Measurements from ENCODE around the gene ADAR. TPM values are rescaled to one million over a fixed set of nuclear protein-coding genes. Genes with fewer than 3 reads are reported as not detected.
A peak's percentile ranks its signal among the peaks of the same experiment; 100 is the strongest.

ADAR gene
- total and polyA plus RNA-seq, 2 of the 4 experiments (the other 2 are of a cell fraction) = 70.9 to 131 TPM

GRCh38 chr1:154584267-154584994 is 23.6 kb downstream of the ADAR start (continued):
- no peak for TF ChIP-seq CTCF (conservative IDR thresholded peaks at IDR 0.05; ENCODE audit: low read depth, low read length)

GRCh38 chr1:154583773-154584172 is 24.2 kb downstream of the ADAR start:
- ChIA-PET POLR2A (ENCODE audit: unreplicated experiment) (no interaction called here), CTCF (interaction anchor here (0.6 kb wide), 1 partner anchor 219 kb away, joined by 3 read pairs; no protein-coding TSS in a partner anchor)
- no peak overlapping the region for H3K4me2 ChIP-seq (ENCODE audit: low read depth, low read length)
- DNase-seq (peak; percentile 58), ATAC-seq (ENCODE audit: low read depth) (peak; percentile 67)
- H4K5ac ChIP-seq (ENCODE audit: low read depth, low read length) = no peak overlapping the region
- no peak overlapping the region for H4K8ac ChIP-seq (ENCODE audit: low read depth in 2 of 2, low read length in 2 of 2)
- no peak overlapping the region for H2AFZ ChIP-seq (replicated peaks; ENCODE audit: low read length, poor library complexity)
- H2AK9ac ChIP-seq (replicated peaks; ENCODE audit: low read depth, low read length, poor library complexity) = no peak overlapping the region
- no peak overlapping the region for H2BK5ac ChIP-seq (ENCODE audit: low read depth, low read length, poor library complexity, severe bottlenecking)
- intact Hi-C loops (cut with micrococcal nuclease) = no loop called here
- no peaks in the 10 kb centered on the region for H3K27me3 ChIP-seq (ENCODE audit: control insufficient read depth, insufficient read depth, low read length)
- H4K91ac ChIP-seq (ENCODE audit: insufficient read depth, low read depth, low read length) = no peak overlapping the region
- H3K4me1 ChIP-seq (ENCODE audit: control insufficient read depth, insufficient read depth, low read length) = peaks cover 3% of the 10 kb centered on the region
- H3K9me3 ChIP-seq (ENCODE audit: control insufficient read depth, insufficient read depth, low read length) = no peaks in the 10 kb centered on the region
- peaks cover 30% of the 10 kb centered on the region; the same call in 1 of the 2 replicates for H4K20me1 ChIP-seq (ENCODE audit: insufficient read depth, low read length)
- no peak overlapping the region for H3K27ac ChIP-seq (ENCODE audit: insufficient read depth, low read length)
- H3K36me3 ChIP-seq (ENCODE audit: control insufficient read depth, insufficient read depth, low read length) = peaks cover 88% of the 10 kb centered on the region
- H2BK20ac ChIP-seq (ENCODE audit: low read depth, low read length) = no peak overlapping the region
- in situ Hi-C loops (cut with MboI; ENCODE audit: low sequenced_read_pairs) = no loop called here
- no peak overlapping the region for H2BK120ac ChIP-seq (ENCODE audit: low read depth, low read length)
- no peak overlapping the region for H3K18ac ChIP-seq (ENCODE audit: low read depth, low read length)
- no peak overlapping the region for H3K9ac ChIP-seq (ENCODE audit: low read depth, low read length)
- WGBS, 2 experiments (ENCODE audit: extremely low coverage in 2 of 2, insufficient read length in 1 of 2) = 51% methylated on average over 4 of the region's 9 CpGs; no CpG with 5 or more reads in 1 of the 2 experiments
- no peak overlapping the region for H2AK5ac ChIP-seq (ENCODE audit: low read depth, low read length)
- dilution Hi-C loops (cut with HindIII; ENCODE audit: low sequenced_read_pairs, unreplicated experiment) = no loop called here
- no peak overlapping the region for H3K56ac ChIP-seq (ENCODE audit: extremely low read depth, insufficient read depth, low read length)
- no peak overlapping the region for H3K4ac ChIP-seq (ENCODE audit: low read depth, low read length)
- no peak overlapping the region for H3K23ac ChIP-seq (ENCODE audit: low read depth, low read length)
- BruUV-seq (replicated peaks) = no TSS peak
- H3K4me3 ChIP-seq (ENCODE audit: insufficient read depth, low read depth, low read length) = no peak overlapping the region
- H3K9me1 ChIP-seq (ENCODE audit: insufficient read depth, low read length) = peaks cover 4% of the 10 kb centered on the region
- H3K79me1 ChIP-seq (ENCODE audit: low read depth in 1 of 2, low read length in 2 of 2) = peaks cover 5 to 38% of the 10 kb centered on the region in 2 experiments
- H2BK15ac ChIP-seq (ENCODE audit: low read depth, low read length) = no peak overlapping the region
- no peak overlapping the region for H3K14ac ChIP-seq (replicated peaks; ENCODE audit: low read depth, low read length)
- TF ChIP-seq MAFK (IDR thresholded peaks at IDR 0.05; ENCODE audit: low read depth, low read length) (no peak), MAZ (IDR thresholded peaks at IDR 0.05; ENCODE audit: borderline replicate concordance, low read depth, low read length) (no peak), SMC3 (IDR thresholded peaks at IDR 0.05; ENCODE audit: low read depth, low read length) (no peak), CTCF (conservative IDR thresholded peaks at IDR 0.05; ENCODE audit: low read depth, low read length) (no peak), POLR2A (IDR thresholded peaks at IDR 0.05; ENCODE audit: low read depth, low read length) (no peak), NFE2L2 (IDR thresholded peaks at IDR 0.05; ENCODE audit: low read depth, low read length) (no peak), RAD21 (IDR thresholded peaks at IDR 0.05; ENCODE audit: low read length) (no peak), USF2 (IDR thresholded peaks at IDR 0.05; ENCODE audit: low read depth, low read length) (no peak), BHLHE40 (IDR thresholded peaks at IDR 0.05; ENCODE audit: low read depth, low read length) (no peak), MXI1 (IDR thresholded peaks at IDR 0.05; ENCODE audit: borderline replicate concordance, low read depth, low read length) (no peak), FOS (IDR thresholded peaks at IDR 0.05; ENCODE audit: low read depth, low read length) (no peak), CHD1 (IDR thresholded peaks at IDR 0.05; ENCODE audit: low read depth, low read length) (no peak)
